Stimulated activated CD8-positive, alpha-beta memory T cell treated with anti-CD3 and anti-CD28 coated beads, Interleukin-7, amount 100 ng/mL, for 4 hours (primary cell): ENCODE measurements around the gene BACH1.

Experiments
- DNase-seq, 2 donors: peaks; one replicate each; pipeline ENCODE4 v3.0.0-alpha.2; 2020; ENCODE audit warnings: low read depth in 2 of 2

BACH1 gene

GRCh38 chr21:29382030-29382654, 83.4 kb downstream of the BACH1 start:
- no peak for DNase-seq

DNA sequence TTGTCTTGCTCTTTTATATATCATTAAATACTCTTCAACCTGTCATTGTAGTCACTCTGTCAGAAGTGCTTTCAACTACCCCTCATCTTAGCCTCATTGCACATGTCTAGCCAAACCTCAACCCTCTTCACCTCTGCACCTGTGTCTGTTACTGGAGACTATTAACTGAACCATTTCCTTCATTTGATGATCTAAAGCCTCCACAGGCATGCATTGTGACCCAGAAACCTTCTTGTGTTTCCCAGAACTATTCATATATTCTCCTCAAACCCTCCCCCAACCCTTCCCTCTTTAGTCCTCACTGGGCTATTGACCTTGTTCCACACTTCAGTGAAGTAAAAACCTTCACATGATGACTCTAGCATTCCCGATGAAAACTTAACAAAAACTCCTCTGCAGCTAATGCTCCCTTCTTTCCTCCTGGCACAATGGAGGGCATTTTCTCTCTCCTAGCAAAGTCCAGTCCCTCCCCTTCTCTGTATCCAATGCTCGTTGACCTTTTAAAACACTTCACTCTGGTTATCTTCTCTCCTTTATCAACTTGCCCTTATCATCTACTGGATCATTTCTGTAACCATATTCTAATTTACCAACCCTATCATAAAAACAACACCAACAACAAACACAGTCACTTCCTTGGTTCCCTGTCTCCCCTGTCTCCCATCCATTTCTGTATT, 86.1 kb downstream of the BACH1 start:
- no peak for DNase-seq

DNA sequence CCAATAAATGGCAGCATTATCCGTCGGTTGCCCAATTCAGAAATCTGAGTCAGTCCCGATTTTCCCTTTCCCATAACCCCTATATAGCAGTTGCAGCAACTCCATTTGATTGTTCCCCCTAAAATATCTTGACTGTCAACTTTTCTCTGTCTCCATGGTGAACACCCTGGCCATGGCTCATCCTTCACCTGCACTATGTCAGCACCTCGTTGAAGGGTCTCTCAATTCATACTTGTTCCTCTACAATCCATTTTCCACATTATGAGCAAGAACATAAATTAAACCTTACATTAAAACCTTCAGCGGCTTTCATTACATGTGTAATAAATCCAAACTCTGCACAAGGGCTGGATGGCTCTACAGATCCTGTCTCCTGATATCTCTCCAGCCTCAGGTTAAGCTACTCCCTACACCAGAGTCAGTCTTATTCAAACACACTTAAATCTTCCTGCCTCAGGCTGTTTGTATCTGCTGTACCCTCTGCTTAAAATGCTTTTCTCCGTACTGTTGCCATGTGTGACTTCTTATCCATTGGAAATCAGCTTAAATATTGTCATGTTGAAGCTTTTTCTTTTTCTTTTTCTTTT, 87.3 kb downstream of the BACH1 start:
- DNase-seq, result no peak

- DNase-seq, result no peak
Measured at GRCh38 chr21:29386803-29387202, 88.1 kb downstream of the BACH1 start.

GRCh38 chr21:29387598-29387997, 88.9 kb downstream of the BACH1 start:
- no peak for DNase-seq

DNA sequence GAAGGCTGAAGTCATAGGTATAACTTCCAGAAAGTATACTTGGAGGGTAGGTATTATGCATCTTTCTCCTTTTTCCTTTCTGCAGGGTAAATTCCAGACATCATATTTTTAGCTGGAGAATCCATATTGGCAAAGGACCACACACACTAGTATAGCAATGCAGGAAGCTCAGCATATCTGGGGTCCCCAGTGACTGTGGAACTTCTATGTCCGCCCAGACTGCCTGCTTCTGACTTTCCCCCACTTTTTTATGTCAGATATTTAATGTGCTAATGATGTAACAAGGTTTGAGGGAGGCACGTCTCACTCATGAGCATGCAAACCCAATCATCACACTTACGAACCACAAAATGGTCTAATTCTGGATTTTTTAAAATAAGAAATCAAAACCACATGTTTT, 90.4 kb downstream of the BACH1 start:
- no peak for DNase-seq

DNA sequence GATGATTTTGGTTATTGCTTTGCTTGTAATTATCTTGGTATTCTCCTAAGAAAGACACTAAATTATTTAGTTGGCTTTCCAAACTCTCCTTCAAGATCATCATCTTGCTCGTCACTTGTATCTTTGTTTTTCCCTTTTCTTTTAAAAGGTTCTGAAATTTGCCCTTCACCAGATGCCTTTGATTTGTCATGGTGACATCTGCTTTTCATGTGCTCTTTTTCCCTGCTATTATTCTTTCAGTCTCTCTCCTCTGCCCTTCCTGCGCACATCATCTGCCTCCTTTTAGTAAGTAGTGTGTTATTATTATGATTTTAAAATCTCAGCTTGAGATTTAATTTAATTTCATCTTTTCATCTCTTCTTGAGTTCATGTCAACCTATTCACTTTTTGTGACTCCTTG, 92.1 kb downstream of the BACH1 start:
- no peak for DNase-seq

- no peak for DNase-seq
Measured at GRCh38 chr21:29394051-29394450, 95.3 kb downstream of the BACH1 start.
